ENCODE data around the gene UBXN4. TPM values are rescaled to one million over a fixed set of nuclear protein-coding genes. Genes with fewer than 3 reads are reported as not detected.

Gene UBXN4
- total and polyA plus RNA-seq, 2 donors from 2014 or later, result 33.0 to 96.8 TPM

GRCh38 chr2:135796606-135797005 lies 55.0 kb downstream of the UBXN4 start:
- no peak for DNase-seq
- intact Hi-C loops (cut with DNase I), result no loop called here
- no peak for TF ChIP-seq CTCF (IDR thresholded peaks at IDR 0.05; ENCODE audit: borderline replicate concordance, extremely low read depth, insufficient read depth)
- H3K9ac ChIP-seq (ENCODE audit: low read length in 3 of 3), result no peak overlapping the region
- no peaks in the 10 kb centered on the region for H3K9me3 ChIP-seq (ENCODE audit: control insufficient read depth in 2 of 3, insufficient read depth in 1 of 3, low read length in 3 of 3)
- no peaks in the 10 kb centered on the region for H3K36me3 ChIP-seq (ENCODE audit: control insufficient read depth in 2 of 3, insufficient read depth in 3 of 3, low read length in 3 of 3)
- no peaks in the 10 kb centered on the region for H3K4me1 ChIP-seq (ENCODE audit: control insufficient read depth in 2 of 3, insufficient read depth in 2 of 3, low read depth in 1 of 3, low read length in 3 of 3)
- no peak for FAIRE-seq
- H3K27ac ChIP-seq (ENCODE audit: low read depth in 2 of 2, low read length in 2 of 2), result no peak overlapping the region
- no peak overlapping the region for H3K4me3 ChIP-seq (ENCODE audit: low read length in 3 of 3)
- H3K27me3 ChIP-seq (ENCODE audit: control insufficient read depth, insufficient read depth, low read length), result no peaks in the 10 kb centered on the region

GRCh38 chr2:135797497-135798274 lies 56.0 kb downstream of the UBXN4 start:
- H3K9me3 ChIP-seq (ENCODE audit: control insufficient read depth in 2 of 3, insufficient read depth in 1 of 3, low read length in 3 of 3), result peaks cover 0 to 3% (median 0%) of the 10 kb centered on the region in 3 donors
- no peak overlapping the region for H3K9ac ChIP-seq (ENCODE audit: low read length in 3 of 3)
- H3K36me3 ChIP-seq (ENCODE audit: control insufficient read depth in 2 of 3, insufficient read depth in 3 of 3, low read length in 3 of 3), result no peaks in the 10 kb centered on the region
- TF ChIP-seq CTCF (IDR thresholded peaks at IDR 0.05; ENCODE audit: borderline replicate concordance, extremely low read depth, insufficient read depth), result peak; percentile 87
- H3K4me3 ChIP-seq (ENCODE audit: low read length in 3 of 3), result no peak overlapping the region
- DNase-seq (peak; percentile 68 to 87 (median 76)), FAIRE-seq (no peak)
- no peak overlapping the region for H3K27ac ChIP-seq (ENCODE audit: low read depth in 2 of 2, low read length in 2 of 2)
- intact Hi-C loops (cut with DNase I), result no loop called here
- no peaks in the 10 kb centered on the region for H3K4me1 ChIP-seq (ENCODE audit: control insufficient read depth in 2 of 3, insufficient read depth in 2 of 3, low read depth in 1 of 3, low read length in 3 of 3)
- H3K27me3 ChIP-seq (ENCODE audit: control insufficient read depth, insufficient read depth, low read length), result no peaks in the 10 kb centered on the region

- FAIRE-seq, result no peak
- TF ChIP-seq CTCF (IDR thresholded peaks at IDR 0.05; ENCODE audit: borderline replicate concordance, extremely low read depth, insufficient read depth), result no peak
- H3K9ac ChIP-seq (ENCODE audit: low read length in 3 of 3), result no peak overlapping the region
- no peak overlapping the region for H3K27ac ChIP-seq (ENCODE audit: low read depth in 2 of 2, low read length in 2 of 2)
- H3K27me3 ChIP-seq (ENCODE audit: control insufficient read depth, insufficient read depth, low read length), result no peaks in the 10 kb centered on the region
- H3K36me3 ChIP-seq (ENCODE audit: control insufficient read depth in 2 of 3, insufficient read depth in 3 of 3, low read length in 3 of 3), result no peaks in the 10 kb centered on the region
- H3K4me3 ChIP-seq (ENCODE audit: low read length in 3 of 3), result no peak overlapping the region
- DNase-seq, result no peak
- intact Hi-C loops (cut with DNase I), result no loop called here
- H3K9me3 ChIP-seq (ENCODE audit: control insufficient read depth in 2 of 3, insufficient read depth in 1 of 3, low read length in 3 of 3), result peaks cover 0 to 3% (median 0%) of the 10 kb centered on the region in 3 donors
- H3K4me1 ChIP-seq (ENCODE audit: control insufficient read depth in 2 of 3, insufficient read depth in 2 of 3, low read depth in 1 of 3, low read length in 3 of 3), result no peaks in the 10 kb centered on the region
Observed at GRCh38 chr2:135798275-135798705, 56.6 kb downstream of the UBXN4 start.

Data from kidney (tissue), 14 donors.